ENCODE measurements around the gene NLE1. TPM values are rescaled to one million over a fixed set of nuclear protein-coding genes. Genes with fewer than 3 reads are reported as not detected.

The NLE1 gene
- polyA plus RNA-seq, 1 of the 3 experiments (the other 2 are of a cell fraction) = 22.1 TPM

- ChIA-PET POLR2A (interaction anchor here (0.9 kb wide), 1 partner anchor 9 kb away, joined by 3 read pairs; no protein-coding TSS in a partner anchor), CTCF (interaction anchor here (1.0 to 5.4 kb wide), 4 partner anchors 11 to 98 kb away, joined by 3 to 24 read pairs (median 7); partner anchors contain the start of genes NLE1 and RAD51D)
- H3K4me2 ChIP-seq = no peak overlapping the region
- no peaks in the 10 kb centered on the region for H3K9me2 ChIP-seq
- H3K79me2 ChIP-seq (ENCODE audit: insufficient read depth) = no peaks in the 10 kb centered on the region
- no peaks in the 10 kb centered on the region for H3K4me1 ChIP-seq (ENCODE audit: control insufficient read depth in 1 of 2, insufficient read depth in 2 of 2, low read depth in 1 of 2, low read length in 1 of 2)
- WGBS (ENCODE audit: low lambda C conversion rate) = 100% methylated on average over 1 of the region's 3 CpGs
- no peaks in the 10 kb centered on the region for H3K9me3 ChIP-seq
- no peak for DNase-seq
- no peak overlapping the region for H3K27ac ChIP-seq (ENCODE audit: low read depth in 2 of 2, low read length in 1 of 2)
- H3K36me3 ChIP-seq (replicated peaks in 1 of 2; ENCODE audit: control insufficient read depth in 1 of 2, insufficient read depth in 2 of 2, low read length in 1 of 2) = peaks cover 8 to 44% of the 10 kb centered on the region in 2 experiments
- no peak for TF ChIP-seq EZH2phosphoT487 (IDR thresholded peaks at IDR 0.05; ENCODE audit: borderline replicate concordance, low read depth)
- H2AFZ ChIP-seq (ENCODE audit: low read depth) = no peak overlapping the region
- no peak overlapping the region for H3K4me3 ChIP-seq (ENCODE audit: low read depth in 2 of 2, low read length in 1 of 2)
- H3K9ac ChIP-seq = no peak overlapping the region
- no peaks in the 10 kb centered on the region for H3F3A ChIP-seq (replicated peaks; ENCODE audit: insufficient read depth)
- H3K27me3 ChIP-seq (ENCODE audit: insufficient read depth) = no peaks in the 10 kb centered on the region
- no peaks in the 10 kb centered on the region for H4K20me1 ChIP-seq (ENCODE audit: insufficient read depth)
These were observed 11.7 kb downstream of the NLE1 start for GRCh38 chr17:35130392-35130791.

GRCh38 chr17:35129973-35130351 lies 12.1 kb downstream of the NLE1 start:
- 94% methylated on average over 5 of the region's 5 CpGs for WGBS (ENCODE audit: low lambda C conversion rate)

More at GRCh38 chr17:35129973-35130351, 12.1 kb downstream of the NLE1 start:
- Histone ChIP-seq H3F3A (replicated peaks; ENCODE audit: insufficient read depth) (no peaks in the 10 kb centered on the region), H3K27me3 (ENCODE audit: insufficient read depth) (no peaks in the 10 kb centered on the region), H3K27ac (ENCODE audit: low read depth in 2 of 2, low read length in 1 of 2) (no peak overlapping the region), H3K9me3 (no peaks in the 10 kb centered on the region), H3K9ac (no peak overlapping the region), H3K79me2 (ENCODE audit: insufficient read depth) (no peaks in the 10 kb centered on the region), H3K4me2 (no peak overlapping the region), H4K20me1 (ENCODE audit: insufficient read depth) (no peaks in the 10 kb centered on the region), H3K9me2 (no peaks in the 10 kb centered on the region), H2AFZ (ENCODE audit: low read depth) (no peak overlapping the region), H3K4me1 (ENCODE audit: control insufficient read depth in 1 of 2, insufficient read depth in 2 of 2, low read depth in 1 of 2, low read length in 1 of 2) (no peaks in the 10 kb centered on the region), H3K4me3 (ENCODE audit: low read depth in 2 of 2, low read length in 1 of 2) (no peak overlapping the region), H3K36me3 (replicated peaks in 1 of 2; ENCODE audit: control insufficient read depth in 1 of 2, insufficient read depth in 2 of 2, low read length in 1 of 2) (peaks cover 6 to 40% of the 10 kb centered on the region in 2 experiments)
- no peak for TF ChIP-seq EZH2phosphoT487 (IDR thresholded peaks at IDR 0.05; ENCODE audit: borderline replicate concordance, low read depth)
- no peak for TF ChIP-seq POLR2AphosphoS5 (IDR thresholded peaks at IDR 0.05; ENCODE audit: low read depth, low read length)
- no peak for TF ChIP-seq RCOR1 (IDR thresholded peaks at IDR 0.05; ENCODE audit: low read length)
- no peak for TF ChIP-seq ZBTB33 (IDR thresholded peaks at IDR 0.05; ENCODE audit: borderline replicate concordance, low read depth)
- TF ChIP-seq NFIC (IDR thresholded peaks at IDR 0.05; ENCODE audit: borderline replicate concordance) = no peak
- no peak for TF ChIP-seq PBX3 (IDR thresholded peaks at IDR 0.05)
- TF ChIP-seq GATA2 (CRISPR knock-in tag; IDR thresholded peaks at IDR 0.05) = no peak
- TF ChIP-seq, protein P1, sequence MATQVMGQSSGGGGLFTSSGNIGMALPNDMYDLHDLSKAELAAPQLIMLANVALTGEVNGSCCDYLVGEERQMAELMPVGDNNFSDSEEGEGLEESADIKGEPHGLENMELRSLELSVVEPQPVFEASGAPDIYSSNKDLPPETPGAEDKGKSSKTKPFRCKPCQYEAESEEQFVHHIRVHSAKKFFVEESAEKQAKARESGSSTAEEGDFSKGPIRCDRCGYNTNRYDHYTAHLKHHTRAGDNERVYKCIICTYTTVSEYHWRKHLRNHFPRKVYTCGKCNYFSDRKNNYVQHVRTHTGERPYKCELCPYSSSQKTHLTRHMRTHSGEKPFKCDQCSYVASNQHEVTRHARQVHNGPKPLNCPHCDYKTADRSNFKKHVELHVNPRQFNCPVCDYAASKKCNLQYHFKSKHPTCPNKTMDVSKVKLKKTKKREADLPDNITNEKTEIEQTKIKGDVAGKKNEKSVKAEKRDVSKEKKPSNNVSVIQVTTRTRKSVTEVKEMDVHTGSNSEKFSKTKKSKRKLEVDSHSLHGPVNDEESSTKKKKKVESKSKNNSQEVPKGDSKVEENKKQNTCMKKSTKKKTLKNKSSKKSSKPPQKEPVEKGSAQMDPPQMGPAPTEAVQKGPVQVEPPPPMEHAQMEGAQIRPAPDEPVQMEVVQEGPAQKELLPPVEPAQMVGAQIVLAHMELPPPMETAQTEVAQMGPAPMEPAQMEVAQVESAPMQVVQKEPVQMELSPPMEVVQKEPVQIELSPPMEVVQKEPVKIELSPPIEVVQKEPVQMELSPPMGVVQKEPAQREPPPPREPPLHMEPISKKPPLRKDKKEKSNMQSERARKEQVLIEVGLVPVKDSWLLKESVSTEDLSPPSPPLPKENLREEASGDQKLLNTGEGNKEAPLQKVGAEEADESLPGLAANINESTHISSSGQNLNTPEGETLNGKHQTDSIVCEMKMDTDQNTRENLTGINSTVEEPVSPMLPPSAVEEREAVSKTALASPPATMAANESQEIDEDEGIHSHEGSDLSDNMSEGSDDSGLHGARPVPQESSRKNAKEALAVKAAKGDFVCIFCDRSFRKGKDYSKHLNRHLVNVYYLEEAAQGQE (IDR thresholded peaks at IDR 0.05; ENCODE audit: low read depth, low read length) = no peak
- no peak for DNase-seq
- ChIA-PET POLR2A (interaction anchor here (0.9 kb wide), 1 partner anchor 10 kb away, joined by 3 read pairs; no protein-coding TSS in a partner anchor), CTCF (interaction anchor here (1.0 to 5.4 kb wide), 4 partner anchors 10 to 97 kb away, joined by 3 to 24 read pairs (median 7); partner anchors contain the start of genes NLE1 and RAD51D)

Data from SK-N-SH (cell line).